ENCODE data around the gene E2F3.

The E2F3 gene

DNA sequence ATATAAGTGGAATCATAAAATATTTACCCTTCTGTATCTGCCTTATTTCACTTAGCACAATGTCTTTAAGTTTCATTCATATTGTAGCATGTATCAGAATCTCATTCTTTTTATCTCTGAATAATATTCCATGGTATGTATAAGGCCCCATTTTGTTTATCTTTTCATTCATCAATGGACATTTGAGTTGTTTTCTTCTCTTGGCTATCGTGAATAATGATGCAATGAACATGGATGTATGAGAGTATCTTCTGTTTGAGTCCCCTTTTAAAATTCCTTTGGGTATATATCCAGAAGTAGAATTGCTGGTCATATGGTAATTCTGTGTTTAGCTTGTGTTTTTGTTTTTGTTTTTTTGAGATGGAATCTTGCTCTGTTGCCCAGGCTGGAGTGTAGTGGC, 39.6 kb downstream of the E2F3 start:
- TF ChIP-seq, protein P1, sequence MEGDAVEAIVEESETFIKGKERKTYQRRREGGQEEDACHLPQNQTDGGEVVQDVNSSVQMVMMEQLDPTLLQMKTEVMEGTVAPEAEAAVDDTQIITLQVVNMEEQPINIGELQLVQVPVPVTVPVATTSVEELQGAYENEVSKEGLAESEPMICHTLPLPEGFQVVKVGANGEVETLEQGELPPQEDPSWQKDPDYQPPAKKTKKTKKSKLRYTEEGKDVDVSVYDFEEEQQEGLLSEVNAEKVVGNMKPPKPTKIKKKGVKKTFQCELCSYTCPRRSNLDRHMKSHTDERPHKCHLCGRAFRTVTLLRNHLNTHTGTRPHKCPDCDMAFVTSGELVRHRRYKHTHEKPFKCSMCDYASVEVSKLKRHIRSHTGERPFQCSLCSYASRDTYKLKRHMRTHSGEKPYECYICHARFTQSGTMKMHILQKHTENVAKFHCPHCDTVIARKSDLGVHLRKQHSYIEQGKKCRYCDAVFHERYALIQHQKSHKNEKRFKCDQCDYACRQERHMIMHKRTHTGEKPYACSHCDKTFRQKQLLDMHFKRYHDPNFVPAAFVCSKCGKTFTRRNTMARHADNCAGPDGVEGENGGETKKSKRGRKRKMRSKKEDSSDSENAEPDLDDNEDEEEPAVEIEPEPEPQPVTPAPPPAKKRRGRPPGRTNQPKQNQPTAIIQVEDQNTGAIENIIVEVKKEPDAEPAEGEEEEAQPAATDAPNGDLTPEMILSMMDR (IDR thresholded peaks at IDR 0.05; ENCODE audit: control extremely low read depth, extremely low read depth, low read depth, missing control alignments): no peak
- POLR2A ChIA-PET: no interaction called here
- DNase-seq (ENCODE audit: extremely low spot score): no peak
- CTCF ChIA-PET: interaction anchor here (1.0 kb wide), 1 partner anchor 13 kb away, joined by 4 read pairs; no protein-coding TSS in a partner anchor

DNA sequence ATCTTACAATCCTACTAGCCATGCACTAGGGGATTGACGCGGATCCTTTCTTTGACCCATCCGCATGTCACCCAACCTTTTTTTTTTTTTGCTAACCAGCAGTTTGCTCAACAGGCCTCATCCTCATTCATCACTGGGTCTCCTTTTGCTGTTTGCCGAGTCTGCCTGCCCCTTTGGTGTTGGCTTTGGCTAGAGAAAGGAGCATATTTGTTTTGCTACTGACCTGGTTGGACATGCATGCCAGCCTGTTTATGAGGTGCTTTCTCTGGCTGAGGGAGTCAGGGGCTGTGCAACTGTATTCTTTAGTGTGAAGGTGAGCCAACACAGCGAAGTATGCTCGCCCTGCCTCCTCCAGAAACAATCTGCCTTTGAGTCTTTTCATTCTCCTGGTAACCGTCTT, 40.2 kb downstream of the E2F3 start:
- TF ChIP-seq, protein P1 (IDR thresholded peaks at IDR 0.05; ENCODE audit: control extremely low read depth, extremely low read depth, low read depth, missing control alignments): no peak
- POLR2A ChIA-PET: no interaction called here
- CTCF ChIA-PET: interaction anchor here (1.0 kb wide), 1 partner anchor 14 kb away, joined by 4 read pairs; no protein-coding TSS in a partner anchor
- DNase-seq (ENCODE audit: extremely low spot score): no peak

GRCh38 chr6:20444786-20445271, 43.1 kb downstream of the E2F3 start:
- ChIA-PET CTCF (interaction anchor here (1.4 kb wide), 1 partner anchor 83 kb away, joined by 4 read pairs; no protein-coding TSS in a partner anchor), POLR2A (no interaction called here)
- DNase-seq (ENCODE audit: extremely low spot score): no peak

GRCh38 chr6:20447157-20447556, 45.5 kb downstream of the E2F3 start:
- ChIA-PET POLR2A (no interaction called here), CTCF (interaction anchor here (1.1 to 1.2 kb wide), 3 partner anchors 8 to 43 kb away, joined by 3 to 4 read pairs (median 3); no protein-coding TSS in a partner anchor)
- TF ChIP-seq, protein P1 (IDR thresholded peaks at IDR 0.05; ENCODE audit: control extremely low read depth, extremely low read depth, low read depth, missing control alignments): no peak
- DNase-seq (ENCODE audit: extremely low spot score): no peak

More at GRCh38 chr6:20444786-20445271, 43.1 kb downstream of the E2F3 start:
- TF ChIP-seq, protein P1 (IDR thresholded peaks at IDR 0.05; ENCODE audit: control extremely low read depth, extremely low read depth, low read depth, missing control alignments): no peak

- TF ChIP-seq, protein P1 (IDR thresholded peaks at IDR 0.05; ENCODE audit: control extremely low read depth, extremely low read depth, low read depth, missing control alignments): no peak
- CTCF ChIA-PET: interaction anchor here (1.2 kb wide), 2 partner anchors 8 to 43 kb away, joined by 3 to 4 read pairs; no protein-coding TSS in a partner anchor
- POLR2A ChIA-PET: no interaction called here
- DNase-seq (ENCODE audit: extremely low spot score): no peak
Observed at GRCh38 chr6:20447581-20448132, 46.0 kb downstream of the E2F3 start.

DNA sequence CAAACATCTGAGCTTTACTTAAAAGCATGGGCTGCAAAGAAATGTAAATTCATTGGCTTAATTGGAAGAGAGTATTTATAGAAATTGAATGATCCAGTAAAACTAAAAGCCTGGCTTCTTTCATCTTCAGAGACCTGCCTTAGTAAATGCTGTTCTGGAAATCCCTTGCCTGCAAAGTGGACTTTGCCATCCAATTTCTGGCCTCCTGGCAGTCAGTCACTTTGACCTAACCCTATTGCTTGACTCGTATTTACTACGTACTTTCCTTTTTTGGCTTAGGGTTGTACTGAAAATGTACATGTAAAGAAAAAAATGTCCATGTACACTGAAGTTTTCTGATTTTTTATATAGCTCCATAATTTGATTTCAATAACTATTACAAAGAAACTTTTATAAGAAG, 47.1 kb downstream of the E2F3 start:
- ChIA-PET CTCF (interaction anchor here (1.1 to 1.3 kb wide), 2 partner anchors 15 to 66 kb away, joined by 3 read pairs; no protein-coding TSS in a partner anchor), POLR2A (interaction anchor here (0.6 kb wide), 1 partner anchor 35 kb away, joined by 3 read pairs; no protein-coding TSS in a partner anchor)
- no peak for DNase-seq (ENCODE audit: extremely low spot score)
- TF ChIP-seq, protein P1 (IDR thresholded peaks at IDR 0.05; ENCODE audit: control extremely low read depth, extremely low read depth, low read depth, missing control alignments): no peak

Data from GM10248 (cell line).